ENCODE measurements around the gene SMPD1. TPM values are rescaled to one million over a fixed set of nuclear protein-coding genes. Genes with fewer than 3 reads are reported as not detected.
A peak's percentile ranks its signal among the peaks of the same experiment; 100 is the strongest.

The SMPD1 gene
- total RNA-seq, 2 donors from 2014 or later, result 25.3 to 32.9 TPM

DNA sequence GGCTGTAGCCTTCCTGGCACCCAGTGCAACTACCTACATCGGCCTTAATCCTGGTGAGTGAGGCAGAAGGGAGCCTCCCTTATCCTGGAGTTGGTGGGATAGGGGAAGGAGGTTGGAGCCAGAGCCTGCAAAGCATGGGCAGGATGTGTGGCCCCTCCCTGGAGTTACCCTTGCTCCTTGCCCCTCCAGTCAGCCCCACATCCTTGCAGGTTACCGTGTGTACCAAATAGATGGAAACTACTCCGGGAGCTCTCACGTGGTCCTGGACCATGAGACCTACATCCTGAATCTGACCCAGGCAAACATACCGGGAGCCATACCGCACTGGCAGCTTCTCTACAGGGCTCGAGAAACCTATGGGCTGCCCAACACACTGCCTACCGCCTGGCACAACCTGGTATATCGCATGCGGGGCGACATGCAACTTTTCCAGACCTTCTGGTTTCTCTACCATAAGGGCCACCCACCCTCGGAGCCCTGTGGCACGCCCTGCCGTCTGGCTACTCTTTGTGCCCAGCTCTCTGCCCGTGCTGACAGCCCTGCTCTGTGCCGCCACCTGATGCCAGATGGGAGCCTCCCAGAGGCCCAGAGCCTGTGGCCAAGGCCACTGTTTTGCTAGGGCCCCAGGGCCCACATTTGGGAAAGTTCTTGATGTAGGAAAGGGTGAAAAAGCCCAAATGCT lies 3.9 kb downstream of the SMPD1 start:
- H3K4me3 Mint-ChIP-seq, result no peak overlapping the region
- DNase-seq (no peak), ATAC-seq (no peak)
- H3K4me1 Mint-ChIP-seq, result peaks cover 37% of the 10 kb centered on the region
- H3K9me3 ChIP-seq (ENCODE audit: control insufficient read depth, low read length, poor library complexity, severe bottlenecking), result no peaks in the 10 kb centered on the region
- H3K27ac Mint-ChIP-seq, result peak overlapping the region; percentile 84
- peaks cover 5% of the 10 kb centered on the region for H3K36me3 Mint-ChIP-seq (ENCODE audit: low read depth)
- no peaks in the 10 kb centered on the region for H3K27me3 Mint-ChIP-seq

DNA sequence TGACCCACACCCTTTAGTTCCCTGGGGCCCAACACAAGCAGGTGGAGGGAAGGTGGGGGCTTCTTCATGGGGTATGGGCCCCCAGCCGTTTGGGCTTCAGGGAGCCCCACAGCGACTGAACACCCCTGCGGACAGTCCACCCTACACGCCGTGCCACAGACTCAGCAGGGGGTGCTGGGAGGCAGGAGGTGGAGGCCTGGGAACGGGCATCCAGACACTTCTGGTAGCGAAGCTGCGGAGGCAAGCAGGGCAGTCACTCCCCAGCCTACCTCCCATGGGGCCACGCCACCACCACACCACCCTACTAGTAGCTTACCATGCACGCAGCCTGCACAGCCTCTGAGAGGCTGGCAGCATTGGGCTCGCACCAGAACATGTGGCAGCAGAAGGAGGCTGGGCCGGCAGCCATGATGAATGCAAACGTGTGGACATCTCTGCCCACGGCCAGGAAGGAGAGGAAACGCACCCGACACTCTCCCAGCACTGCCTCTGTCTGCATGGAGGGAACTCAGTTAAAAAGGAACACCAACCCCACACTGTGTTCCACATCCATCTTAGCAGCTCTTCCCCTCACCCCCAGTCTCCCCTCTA lies 5.3 kb downstream of the SMPD1 start:
- no peak for ATAC-seq
- H3K4me1 Mint-ChIP-seq, result peaks cover 34% of the 10 kb centered on the region
- no peak overlapping the region for H3K27ac Mint-ChIP-seq
- no peak overlapping the region for H3K4me3 Mint-ChIP-seq
- DNase-seq, result no peak
- no peaks in the 10 kb centered on the region for H3K27me3 Mint-ChIP-seq
- H3K36me3 Mint-ChIP-seq (ENCODE audit: low read depth), result peaks cover 7% of the 10 kb centered on the region
- H3K9me3 ChIP-seq (ENCODE audit: control insufficient read depth, low read length, poor library complexity, severe bottlenecking), result no peaks in the 10 kb centered on the region

DNA sequence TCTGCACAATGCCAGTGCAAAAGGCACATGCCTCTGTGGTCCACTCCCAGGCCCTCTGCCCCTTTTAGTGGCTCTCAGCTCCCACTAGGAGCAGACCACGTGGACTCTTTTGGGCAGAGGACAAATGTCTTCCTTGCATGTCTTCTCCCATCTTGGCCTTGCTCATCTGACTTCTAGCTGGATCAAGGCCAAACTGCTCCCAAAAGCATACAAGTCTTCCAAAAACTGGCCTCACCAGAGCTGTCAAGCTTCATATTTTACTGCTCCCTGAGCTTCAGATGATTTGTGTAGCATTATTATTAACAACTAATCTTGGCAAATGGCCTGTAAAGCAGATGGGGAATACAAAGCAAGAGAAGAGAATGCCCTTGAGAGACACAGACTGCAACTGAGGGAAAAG lies 6.9 kb downstream of the SMPD1 start:
- no peaks in the 10 kb centered on the region for H3K9me3 ChIP-seq (ENCODE audit: control insufficient read depth, low read length, poor library complexity, severe bottlenecking)
- no peak for ATAC-seq
- Mint-ChIP-seq H3K27me3 (no peaks in the 10 kb centered on the region), H3K36me3 (ENCODE audit: low read depth) (peaks cover 9% of the 10 kb centered on the region), H3K27ac (peak overlapping the region; percentile 88), H3K4me1 (peaks cover 34% of the 10 kb centered on the region), H3K4me3 (no peak overlapping the region)
- no peak for DNase-seq

DNA sequence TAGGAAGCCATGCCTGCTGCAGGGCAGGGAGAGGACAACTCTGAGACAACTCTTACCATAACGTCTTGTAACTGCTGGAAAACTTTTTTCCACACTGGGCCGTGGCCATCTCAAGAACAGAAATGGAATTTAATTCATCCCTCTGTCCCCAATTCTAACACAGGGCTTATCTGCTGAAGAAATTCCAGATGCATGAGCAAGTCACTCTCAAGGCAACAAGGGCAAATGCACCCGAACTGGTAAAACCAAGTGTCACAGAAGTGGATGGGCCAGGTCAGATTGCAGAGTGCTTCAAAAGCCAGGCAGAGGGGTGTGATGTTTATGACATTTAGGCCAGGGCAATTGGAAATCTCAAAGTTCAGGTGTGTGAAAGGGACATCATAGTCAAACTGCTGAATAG lies 7.4 kb downstream of the SMPD1 start:
- Mint-ChIP-seq H3K27me3 (no peaks in the 10 kb centered on the region), H3K4me1 (peaks cover 37% of the 10 kb centered on the region), H3K36me3 (ENCODE audit: low read depth) (peaks cover 9% of the 10 kb centered on the region), H3K27ac (peak overlapping the region; percentile 88), H3K4me3 (no peak overlapping the region)
- no peaks in the 10 kb centered on the region for H3K9me3 ChIP-seq (ENCODE audit: control insufficient read depth, low read length, poor library complexity, severe bottlenecking)
- DNase-seq (no peak), ATAC-seq (no peak)

- ATAC-seq (no peak), DNase-seq (no peak)
- Mint-ChIP-seq H3K4me3 (peak overlapping the region; percentile 75), H3K27me3 (no peaks in the 10 kb centered on the region), H3K36me3 (ENCODE audit: low read depth) (peaks cover 9% of the 10 kb centered on the region), H3K27ac (peak overlapping the region; percentile 69), H3K4me1 (peaks cover 51% of the 10 kb centered on the region)
- H3K9me3 ChIP-seq (ENCODE audit: control insufficient read depth, low read length, poor library complexity, severe bottlenecking), result no peaks in the 10 kb centered on the region
These were observed 10.4 kb downstream of the SMPD1 start for GRCh38 chr11:6400431-6401345.

GRCh38 chr11:6401464-6401863 lies 11.2 kb downstream of the SMPD1 start:
- H3K36me3 Mint-ChIP-seq (ENCODE audit: low read depth), result peaks cover 4% of the 10 kb centered on the region
- no peaks in the 10 kb centered on the region for H3K9me3 ChIP-seq (ENCODE audit: control insufficient read depth, low read length, poor library complexity, severe bottlenecking)
- DNase-seq, result no peak
- no peak overlapping the region for H3K27ac Mint-ChIP-seq
- no peaks in the 10 kb centered on the region for H3K27me3 Mint-ChIP-seq
- peaks cover 55% of the 10 kb centered on the region for H3K4me1 Mint-ChIP-seq
- ATAC-seq, result no peak
- peak overlapping the region; percentile 75 for H3K4me3 Mint-ChIP-seq

DNA sequence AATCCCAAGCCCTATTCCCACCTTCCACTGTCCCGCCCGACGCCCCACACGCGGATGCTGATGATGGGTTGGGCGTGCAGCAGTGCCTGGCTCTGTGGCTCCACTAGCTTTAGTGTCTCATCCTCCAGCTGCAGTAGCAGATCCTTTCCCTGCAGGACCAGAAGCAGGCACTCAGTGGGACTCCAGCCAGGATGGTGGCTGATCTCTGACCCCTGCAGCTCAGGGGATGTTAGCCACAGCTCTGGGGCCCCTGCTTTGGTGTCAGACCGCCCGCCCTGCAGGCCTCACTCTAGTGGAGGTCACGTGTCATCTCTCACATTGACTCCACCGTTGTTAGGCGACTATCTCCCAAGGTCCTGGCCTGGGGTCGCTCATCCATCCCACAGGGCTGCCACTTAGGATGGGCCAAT lies 11.8 kb downstream of the SMPD1 start:
- DNase-seq, result no peak
- peak; percentile 29 for ATAC-seq

GRCh38 chr11:6402561-6402981 lies 12.3 kb downstream of the SMPD1 start:
- peak in 2 of 3 donors; percentile 36 to 55 for DNase-seq
- Mint-ChIP-seq H3K27me3 (no peaks in the 10 kb centered on the region), H3K36me3 (ENCODE audit: low read depth) (peaks cover 4% of the 10 kb centered on the region), H3K4me3 (peak overlapping the region; percentile 94), H3K4me1 (peaks cover 63% of the 10 kb centered on the region), H3K27ac (peak overlapping the region; percentile 96)
- ATAC-seq, result peak; percentile 92
- H3K9me3 ChIP-seq (ENCODE audit: control insufficient read depth, low read length, poor library complexity, severe bottlenecking), result no peaks in the 10 kb centered on the region

More for the DNA sequence above, 11.8 kb downstream of the SMPD1 start:
- Mint-ChIP-seq H3K4me3 (peak overlapping the region; percentile 94), H3K4me1 (peaks cover 60% of the 10 kb centered on the region), H3K27me3 (no peaks in the 10 kb centered on the region), H3K36me3 (ENCODE audit: low read depth) (peaks cover 4% of the 10 kb centered on the region), H3K27ac (peak overlapping the region; percentile 96)
- no peaks in the 10 kb centered on the region for H3K9me3 ChIP-seq (ENCODE audit: control insufficient read depth, low read length, poor library complexity, severe bottlenecking)

- Mint-ChIP-seq H3K4me3 (peak overlapping the region; percentile 94), H3K36me3 (ENCODE audit: low read depth) (peaks cover 7% of the 10 kb centered on the region), H3K4me1 (peaks cover 63% of the 10 kb centered on the region), H3K27ac (peak overlapping the region; percentile 96), H3K27me3 (no peaks in the 10 kb centered on the region)
- no peak for DNase-seq
- ATAC-seq, result no peak
- H3K9me3 ChIP-seq (ENCODE audit: control insufficient read depth, low read length, poor library complexity, severe bottlenecking), result no peaks in the 10 kb centered on the region
These were observed 13.3 kb downstream of the SMPD1 start for GRCh38 chr11:6403539-6403938.

DNA sequence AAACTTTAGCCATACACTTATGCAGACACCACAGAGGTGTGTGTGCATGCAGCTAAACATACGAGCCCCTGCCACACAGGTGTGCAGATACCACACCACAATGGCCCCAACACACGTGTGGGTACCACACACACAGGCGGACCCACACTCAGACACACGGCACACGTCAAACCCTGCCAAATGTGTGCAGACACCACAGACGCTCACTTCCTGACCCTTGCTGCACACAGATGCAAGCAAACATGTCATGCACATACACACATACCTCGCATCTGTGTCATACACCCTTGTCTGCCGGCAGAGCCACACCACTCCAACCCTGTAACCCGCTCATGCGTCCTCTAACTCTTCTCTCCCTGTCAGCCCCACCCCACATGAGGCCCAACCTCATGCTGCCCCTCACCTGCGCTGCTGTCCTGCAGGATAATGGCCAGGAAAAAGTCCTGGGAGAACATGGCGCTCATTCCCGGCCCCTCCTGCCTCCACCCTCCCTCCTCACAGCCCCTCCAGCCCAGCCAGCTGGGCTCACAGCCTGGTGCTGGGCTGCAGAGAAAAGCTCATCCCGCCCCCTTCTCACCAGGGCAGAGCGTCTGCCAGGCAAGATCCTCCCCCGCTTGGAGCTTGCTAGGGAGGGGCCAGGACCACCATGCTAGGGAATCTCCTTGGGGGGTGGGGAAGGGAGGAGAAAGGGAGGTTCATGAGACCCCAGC lies 14.2 kb downstream of the SMPD1 start:
- H3K9me3 ChIP-seq (ENCODE audit: control insufficient read depth, low read length, poor library complexity, severe bottlenecking), result no peaks in the 10 kb centered on the region
- H3K4me1 Mint-ChIP-seq, result peaks cover 60% of the 10 kb centered on the region
- peak overlapping the region; percentile 96 for H3K27ac Mint-ChIP-seq
- DNase-seq (no peak), ATAC-seq (peak; percentile 35)
- H3K27me3 Mint-ChIP-seq, result no peaks in the 10 kb centered on the region
- peaks cover 7% of the 10 kb centered on the region for H3K36me3 Mint-ChIP-seq (ENCODE audit: low read depth)
- peak overlapping the region; percentile 87 for H3K4me3 Mint-ChIP-seq

GRCh38 chr11:6405052-6405667 lies 14.9 kb downstream of the SMPD1 start:
- H3K27ac Mint-ChIP-seq, result peak overlapping the region; percentile 96
- DNase-seq (no peak), ATAC-seq (no peak)
- peaks cover 7% of the 10 kb centered on the region for H3K36me3 Mint-ChIP-seq (ENCODE audit: low read depth)
- no peaks in the 10 kb centered on the region for H3K27me3 Mint-ChIP-seq
- no peaks in the 10 kb centered on the region for H3K9me3 ChIP-seq (ENCODE audit: control insufficient read depth, low read length, poor library complexity, severe bottlenecking)
- peaks cover 59% of the 10 kb centered on the region for H3K4me1 Mint-ChIP-seq
- peak overlapping the region; percentile 55 for H3K4me3 Mint-ChIP-seq

DNA sequence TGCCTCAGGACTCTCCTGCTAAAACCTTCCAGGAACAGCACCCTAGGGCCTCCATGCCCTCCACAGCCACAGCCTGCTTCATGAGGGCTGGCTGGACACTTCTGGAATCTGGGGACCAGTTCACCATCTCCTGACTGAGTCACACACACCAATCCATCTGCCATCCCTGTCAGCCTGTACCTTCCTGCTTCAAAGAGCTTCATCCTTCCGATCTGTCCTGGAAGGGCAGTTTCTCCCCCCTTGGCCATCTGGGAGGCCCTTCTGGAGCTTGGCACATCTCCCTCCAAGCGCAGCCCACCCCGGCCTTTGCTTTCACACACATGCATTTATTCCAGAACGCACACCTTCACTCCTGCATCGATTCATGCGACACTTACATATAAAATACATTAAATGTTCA lies 15.6 kb downstream of the SMPD1 start:
- H3K27ac Mint-ChIP-seq, result peak overlapping the region; percentile 89
- no peak for DNase-seq
- ATAC-seq, result no peak
- H3K9me3 ChIP-seq (ENCODE audit: control insufficient read depth, low read length, poor library complexity, severe bottlenecking), result no peaks in the 10 kb centered on the region
- peaks cover 5% of the 10 kb centered on the region for H3K36me3 Mint-ChIP-seq (ENCODE audit: low read depth)
- no peaks in the 10 kb centered on the region for H3K27me3 Mint-ChIP-seq
- peak overlapping the region; percentile 72 for H3K4me3 Mint-ChIP-seq
- H3K4me1 Mint-ChIP-seq, result peaks cover 55% of the 10 kb centered on the region
